GM21786 (cell line): ENCODE measurements around the gene KIF18B.
"Not testable (repeated sequence)": the region's sequence is repeated elsewhere in the genome, so short reads cannot be mapped to it uniquely, and the experiment has no call there.

Source experiments
- ATAC-seq: cut with Tn5 transposase; IDR thresholded peaks from one replicate; pipeline ENCODE4 v1.9.1; 2021; ENCODE audit not compliant: unreplicated experiment

Gene KIF18B

GRCh38 chr17:44970136-44970741 lies 22.7 kb upstream of the KIF18B start:
- no peak for ATAC-seq

DNA sequence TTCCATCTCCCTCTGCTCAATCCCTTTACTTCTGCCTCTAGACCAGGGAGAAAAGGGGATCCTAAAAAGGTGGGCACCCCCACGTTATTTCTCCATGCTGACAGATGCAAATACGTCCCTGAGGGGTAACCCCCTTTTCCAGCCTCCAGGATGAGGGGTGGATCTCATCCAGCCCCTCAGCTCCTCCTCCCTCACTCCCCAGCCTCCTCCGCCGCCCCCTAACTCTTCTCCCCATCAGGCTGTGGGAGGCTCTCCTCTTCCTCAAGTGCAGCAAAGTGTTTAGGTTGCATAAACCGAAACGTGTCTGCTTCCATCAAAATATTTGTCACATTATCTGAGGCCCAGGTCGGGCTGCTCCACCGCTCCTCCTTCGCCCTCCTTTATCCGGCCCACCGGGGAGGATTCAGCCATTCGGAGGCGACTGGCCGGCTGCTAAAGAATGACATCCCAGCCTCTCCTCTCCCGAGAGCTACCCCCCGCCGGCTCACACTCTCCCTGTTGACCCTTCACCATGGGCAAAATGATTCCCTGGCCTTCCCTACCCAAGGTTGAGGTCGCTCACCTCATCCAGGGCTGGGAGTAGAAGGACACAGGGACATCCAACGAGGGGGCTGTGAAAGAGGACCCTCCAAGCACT lies 21.7 kb upstream of the KIF18B start:
- ATAC-seq, result no peak

DNA sequence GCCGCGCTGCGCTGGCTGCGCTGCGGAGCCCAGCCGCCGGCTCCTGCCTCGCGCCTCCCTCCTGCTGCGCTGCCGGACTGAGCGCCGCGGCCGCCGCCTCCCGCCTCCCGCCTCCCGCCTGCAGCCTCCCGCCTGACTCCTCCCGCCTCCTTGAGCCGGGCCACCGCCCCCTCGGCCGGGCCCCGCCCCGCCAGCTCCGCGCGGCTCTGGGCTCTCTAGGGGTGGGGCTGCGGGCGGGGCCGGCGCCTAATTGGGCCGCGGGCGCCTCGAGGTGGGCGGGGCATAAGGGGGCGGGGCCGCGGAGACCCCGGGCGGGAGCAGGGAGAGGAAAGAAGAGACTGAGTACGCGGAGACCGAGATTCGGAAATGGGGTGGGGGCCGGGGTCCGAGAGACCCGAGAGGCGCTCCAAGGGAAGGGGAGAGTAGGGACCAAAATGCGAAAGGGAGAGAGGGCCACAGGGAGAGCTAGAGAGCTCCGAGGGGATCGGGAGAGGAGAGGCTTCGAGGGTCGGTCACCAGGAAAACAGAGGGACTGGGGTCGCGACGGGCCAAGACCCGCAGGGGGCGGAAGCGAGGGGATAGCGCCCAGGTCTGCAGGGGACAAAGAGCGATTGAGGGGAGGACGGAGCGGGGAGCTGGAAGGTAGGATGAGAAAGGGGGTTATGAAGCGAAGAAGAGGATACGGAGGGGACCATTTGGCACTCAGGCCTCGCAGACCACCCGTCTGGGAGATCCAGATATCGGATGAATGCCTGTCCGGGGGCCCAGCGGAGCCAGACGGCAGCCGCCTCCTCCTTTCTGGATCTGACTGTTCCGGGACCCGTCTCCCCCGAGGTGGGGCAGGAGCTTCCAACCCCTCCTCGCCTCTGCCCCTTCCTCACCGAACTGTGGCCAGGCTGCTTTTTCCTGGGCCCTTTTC lies 20.9 kb upstream of the KIF18B start, which contains the start of gene C1QL1:
TSS of gene C1QL1 (minus strand) at position 79 of the 919 bp plus-strand sequence. CDS start 255 bp downstream, outside the sequence.
- peak; percentile 84 for ATAC-seq

DNA sequence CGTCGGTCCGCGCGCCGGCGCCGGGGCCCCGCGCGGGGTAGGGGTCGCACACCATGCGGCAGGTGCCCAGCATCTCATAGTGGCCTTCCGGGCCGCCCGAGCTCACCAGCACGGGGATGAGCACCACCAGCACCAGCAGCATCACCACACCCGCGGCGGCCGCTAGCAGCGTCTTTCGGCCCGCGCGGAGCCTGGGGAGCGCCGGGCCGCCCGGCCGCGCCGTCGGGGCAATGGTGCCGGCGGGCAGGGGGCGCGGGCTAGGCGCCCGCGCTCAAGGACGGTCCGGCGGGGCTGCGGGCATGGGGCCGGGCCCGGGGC lies 20.3 kb upstream of the KIF18B start:
- no peak for ATAC-seq

DNA sequence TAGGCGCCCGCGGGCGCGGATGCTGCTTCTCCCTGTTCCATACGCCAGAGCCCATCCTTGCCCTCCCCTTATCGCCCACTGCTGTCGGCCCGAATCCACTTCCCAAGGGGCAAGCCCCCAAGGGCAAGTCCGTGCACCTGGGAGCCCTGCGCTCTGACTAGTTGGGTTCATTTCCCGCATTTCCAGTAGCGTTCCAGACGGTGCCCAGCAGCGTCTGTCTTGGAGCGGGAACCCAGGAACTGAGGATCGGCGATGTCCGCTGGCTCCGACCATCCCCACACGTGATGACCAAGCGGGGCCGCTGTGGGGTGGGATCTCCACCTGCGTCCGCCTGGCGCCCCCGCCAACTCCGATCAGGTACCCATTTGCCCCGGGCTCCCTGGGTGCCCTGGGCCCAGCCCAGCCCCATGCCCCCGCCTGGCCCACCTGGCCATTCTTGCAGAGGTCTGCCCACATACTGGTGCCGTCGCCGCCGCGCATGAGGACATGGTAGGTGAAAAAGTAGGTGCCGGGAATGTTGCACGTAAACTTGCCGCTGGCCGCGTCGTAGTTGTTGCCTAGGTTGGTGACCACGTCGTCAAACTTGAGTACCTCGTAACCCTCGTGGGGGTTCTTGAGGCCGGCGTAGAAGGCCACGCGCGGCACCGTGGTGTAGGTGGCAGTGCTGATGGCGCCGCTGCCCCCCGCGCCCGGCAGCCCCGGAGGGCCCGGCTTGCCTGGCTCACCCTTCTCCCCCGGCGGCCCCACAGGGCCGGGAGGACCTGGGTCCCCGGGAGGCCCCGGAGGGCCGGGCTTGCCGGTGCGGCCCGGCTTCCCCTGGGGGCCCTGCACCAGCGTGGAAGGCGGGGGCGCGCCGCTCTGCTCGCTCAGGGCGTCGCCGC lies 19.7 kb upstream of the KIF18B start:
- no peak for ATAC-seq

- ATAC-seq, result no peak
Observed at GRCh38 chr17:44966348-44967025, 18.9 kb upstream of the KIF18B start.

DNA sequence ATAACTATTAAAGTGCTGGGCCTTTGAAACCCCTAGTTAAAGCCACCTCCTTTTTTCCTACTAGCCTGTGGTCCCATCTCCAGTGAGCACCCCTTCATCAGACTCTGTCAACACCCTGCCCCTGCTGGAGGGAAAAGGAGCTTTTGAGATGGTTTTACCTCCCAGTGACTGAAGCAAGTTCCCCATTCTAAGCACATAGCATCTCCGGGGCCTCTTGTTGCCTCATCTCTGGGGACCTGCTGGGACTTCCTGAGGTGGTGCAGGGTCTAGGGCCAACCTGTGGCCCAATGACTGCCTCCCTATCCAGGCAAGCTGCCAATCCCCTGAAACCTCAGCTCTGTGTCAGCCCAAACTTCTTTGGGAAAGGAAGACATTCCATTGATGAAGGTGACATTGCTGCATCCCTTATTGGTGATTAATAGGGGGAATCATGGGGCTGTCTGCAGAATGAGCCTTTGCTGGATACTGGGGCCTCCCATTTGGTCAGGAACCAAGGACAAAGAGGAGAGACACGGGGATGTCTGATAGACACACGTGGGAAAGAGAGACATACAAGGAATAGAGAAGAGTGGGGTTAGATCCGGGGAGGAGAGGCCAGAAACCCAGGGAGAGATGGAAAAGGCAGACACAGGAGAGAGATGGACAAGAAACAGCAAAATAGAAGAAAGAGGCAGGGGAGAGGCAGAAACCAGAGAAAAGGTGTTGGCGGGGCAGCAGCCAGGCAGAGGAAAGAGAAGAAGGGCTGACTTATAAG lies 18.1 kb upstream of the KIF18B start:
- ATAC-seq, result no peak

GRCh38 chr17:44961921-44962350 lies 14.4 kb upstream of the KIF18B start:
- no peak for ATAC-seq

DNA sequence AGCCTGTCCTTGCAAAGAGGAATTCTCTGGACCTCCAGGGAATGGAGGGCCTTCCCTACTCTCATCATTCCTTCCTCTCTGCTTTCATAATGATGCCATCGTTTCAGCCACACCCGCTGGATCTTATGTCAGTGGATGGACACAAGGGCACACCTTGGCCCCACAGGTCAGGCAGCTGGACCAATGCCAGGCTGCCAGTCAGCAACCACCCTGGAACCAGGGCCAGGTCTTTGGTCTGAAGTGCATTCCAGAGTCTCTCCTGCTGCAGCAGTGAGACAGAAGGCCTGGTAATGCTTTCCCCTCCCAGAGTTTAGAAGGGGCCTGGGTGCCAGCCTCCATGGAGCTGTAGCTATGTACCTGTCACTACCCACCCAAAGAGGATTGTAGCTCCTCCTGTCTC lies 13.1 kb upstream of the KIF18B start:
- ATAC-seq, result no peak

DNA sequence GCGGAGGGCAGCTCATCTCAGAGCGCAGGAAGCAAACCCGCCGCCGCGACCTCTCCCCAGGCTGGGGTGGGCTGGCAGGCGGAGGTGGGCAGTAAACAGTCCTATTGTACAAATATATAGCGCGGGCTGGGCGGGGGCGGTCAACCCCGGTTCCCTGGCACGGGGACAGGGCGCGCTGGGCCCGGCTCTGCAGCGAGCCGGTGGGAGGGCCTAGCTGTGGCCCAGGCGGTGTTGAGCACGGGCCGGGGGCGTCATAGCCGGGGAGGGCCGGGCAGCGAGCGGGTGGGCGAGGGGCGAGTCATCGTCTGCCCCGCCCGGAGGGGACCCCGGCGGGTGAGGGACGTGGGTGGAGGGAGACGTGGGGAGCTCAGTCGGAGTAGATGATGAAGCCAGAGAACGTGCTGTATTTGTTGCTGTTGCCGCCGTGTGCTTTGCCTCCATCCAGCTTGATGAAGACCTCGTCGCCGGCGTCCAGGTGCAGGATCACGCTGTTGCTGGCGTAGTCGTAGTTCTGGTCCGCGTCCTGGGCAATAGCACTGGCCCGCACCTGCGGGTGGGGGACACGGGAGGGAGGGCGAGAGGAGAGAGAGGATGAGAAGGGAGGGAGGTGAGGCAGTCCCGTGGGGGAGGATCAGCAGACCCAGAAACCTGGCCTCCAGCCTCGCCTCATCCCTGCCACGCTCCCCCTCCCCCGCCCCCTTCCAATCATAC lies 12.4 kb upstream of the KIF18B start:
- ATAC-seq, result no peak

DNA sequence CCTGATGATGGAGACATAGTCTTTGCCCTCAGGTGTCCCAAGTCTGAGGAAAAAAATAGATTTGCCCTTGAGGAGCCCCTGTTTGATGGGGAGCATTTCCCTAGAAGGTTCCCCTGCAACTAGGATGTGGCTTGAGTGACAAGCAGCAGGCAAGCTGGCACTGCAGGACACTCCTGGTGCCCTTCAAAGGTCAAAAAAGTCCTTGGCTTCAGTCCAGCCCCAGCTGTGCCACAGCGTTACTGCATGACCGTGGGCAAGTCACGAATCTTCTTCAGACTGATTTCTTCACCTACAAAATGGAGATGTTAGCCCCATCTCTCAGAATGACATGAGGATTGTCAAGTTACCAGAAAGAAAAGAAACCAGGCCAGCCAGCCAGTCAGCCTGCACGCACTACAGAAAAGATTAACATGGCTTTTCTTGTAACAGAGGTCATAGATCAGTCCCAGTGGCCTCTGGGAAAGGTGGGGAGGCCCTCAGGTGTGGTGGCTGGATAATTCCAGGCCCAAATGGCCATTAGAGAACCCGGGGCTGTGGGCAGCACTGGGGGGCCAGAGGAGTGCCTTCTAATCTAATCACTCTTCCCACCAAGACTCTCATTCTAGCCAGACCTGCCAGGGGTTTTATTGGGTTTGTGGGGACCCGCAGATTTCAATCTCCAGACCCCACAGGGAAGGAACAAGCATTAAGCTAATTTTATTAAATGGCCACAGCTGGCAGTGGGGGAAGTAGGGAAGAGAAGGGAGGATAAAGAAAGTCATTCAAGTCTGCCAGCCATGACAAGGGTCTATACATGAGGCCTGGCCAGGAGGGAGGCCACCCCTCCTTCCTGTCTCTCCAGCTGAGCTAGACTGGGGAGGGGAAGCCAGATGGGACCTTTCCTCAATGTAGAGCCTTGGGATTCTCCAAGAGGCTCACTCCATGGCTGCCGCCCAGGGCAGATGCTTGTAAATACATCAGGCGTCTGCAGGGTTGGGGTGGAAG lies 9.7 kb upstream of the KIF18B start:
- no peak for ATAC-seq

GRCh38 chr17:44955674-44956425 lies 8.3 kb upstream of the KIF18B start:
- ATAC-seq, result no peak

DNA sequence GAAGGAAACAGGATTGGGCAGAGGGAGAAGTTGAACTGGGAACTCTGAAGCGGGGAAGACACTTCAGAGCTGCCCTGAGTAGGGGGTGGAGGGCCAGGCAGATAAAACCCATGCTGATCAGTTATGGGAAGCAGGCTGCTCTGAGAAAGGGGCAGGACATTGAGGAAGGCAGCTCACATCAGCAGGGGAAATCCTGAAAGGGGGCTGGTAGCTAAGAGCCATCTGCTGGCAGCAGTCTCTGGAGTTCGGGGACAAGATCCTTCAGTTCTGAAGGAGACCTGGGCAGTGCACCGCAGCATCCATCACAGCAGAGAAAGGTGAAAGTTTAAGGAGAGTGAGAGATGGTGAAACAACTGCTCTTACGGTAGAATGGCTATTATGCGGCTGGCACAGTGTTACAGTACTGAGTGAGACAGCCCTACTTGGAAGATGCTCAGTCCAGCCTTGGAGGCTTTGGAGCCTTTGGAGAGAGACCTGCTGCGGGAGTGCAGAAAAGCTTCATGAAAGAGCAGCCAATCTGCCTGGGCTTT lies 5.4 kb upstream of the KIF18B start:
- ATAC-seq, result no peak

DNA sequence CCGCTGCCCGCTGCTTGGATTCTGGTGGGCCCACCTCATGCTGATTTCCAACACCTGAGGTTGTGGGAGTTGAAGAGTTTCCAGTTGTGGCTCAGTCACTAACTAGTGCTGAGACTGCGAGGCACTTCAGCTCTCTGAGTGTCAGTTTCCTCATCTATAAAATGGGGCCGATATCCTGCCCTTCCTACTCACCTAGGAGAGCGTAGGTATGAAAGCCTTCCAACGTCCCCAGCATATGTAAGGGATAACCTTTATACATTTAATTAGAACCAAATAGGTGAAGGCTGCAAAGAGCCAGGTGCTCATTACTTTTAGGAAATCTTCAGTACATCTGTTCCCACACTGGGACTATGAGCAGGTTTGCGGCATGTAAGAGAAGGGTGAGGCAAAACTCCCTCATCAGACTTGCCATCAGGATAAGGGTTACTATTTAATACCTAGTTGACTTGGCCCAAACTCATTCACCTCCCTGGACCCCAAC lies 782 bp upstream of the KIF18B start:
- ATAC-seq, result no peak

DNA sequence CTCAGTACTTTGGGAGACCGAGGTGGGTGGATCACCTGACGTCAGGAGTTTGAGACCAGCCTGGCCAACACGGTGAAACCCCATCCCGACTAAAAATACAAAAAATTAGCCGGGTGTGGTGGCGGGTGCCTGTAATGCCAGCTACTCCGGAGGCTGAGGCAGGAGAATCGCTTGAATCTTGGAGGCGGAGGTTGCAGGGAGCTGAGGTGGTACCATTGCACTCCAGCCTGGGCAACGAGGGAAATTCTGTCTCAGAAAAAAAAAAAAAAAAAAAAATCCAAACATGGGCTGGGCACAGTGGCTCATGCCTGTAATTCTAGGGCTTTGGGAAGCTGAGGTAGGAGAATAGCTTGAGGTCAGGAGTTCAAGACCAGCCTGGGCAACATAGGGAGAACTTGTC lies 1.9 kb downstream of the KIF18B start:
- not testable (repeated sequence) for ATAC-seq

- ATAC-seq, result no peak
Observed at GRCh38 chr17:44942456-44942855, 5.1 kb downstream of the KIF18B start.
